RCC 7860 (cell line): ENCODE results near the gene DGKI.
A peak's percentile ranks its signal among the peaks of the same experiment; 100 is the strongest.

ENCODE experiments used
- DNase-seq: peaks from one replicate; pipeline ENCODE4 v3.0.0-alpha.2; 2015; ENCODE audit warnings: low spot score
- FAIRE-seq: peaks from 2 replicates; lab custom pipeline; 2012; peaks lifted over from hg19 to GRCh38; lab: Jason Lieb, UNC

Gene DGKI

GRCh38 chr7:137613006-137613525 is 233.7 kb downstream of the DGKI start:
- DNase-seq (no peak), FAIRE-seq (no peak)

GRCh38 chr7:137611606-137612005 is 235.2 kb downstream of the DGKI start:
- FAIRE-seq: no peak
- no peak for DNase-seq

GRCh38 chr7:137609500-137609899 is 237.3 kb downstream of the DGKI start:
- no peak for DNase-seq
- FAIRE-seq: no peak

- FAIRE-seq (peak; percentile 94), DNase-seq (peak; percentile 50)
These were observed 240.6 kb downstream of the DGKI start for GRCh38 chr7:137606061-137606674.

- no peak for FAIRE-seq
These were observed 243.7 kb downstream of the DGKI start for GRCh38 chr7:137603043-137603442.

DNA sequence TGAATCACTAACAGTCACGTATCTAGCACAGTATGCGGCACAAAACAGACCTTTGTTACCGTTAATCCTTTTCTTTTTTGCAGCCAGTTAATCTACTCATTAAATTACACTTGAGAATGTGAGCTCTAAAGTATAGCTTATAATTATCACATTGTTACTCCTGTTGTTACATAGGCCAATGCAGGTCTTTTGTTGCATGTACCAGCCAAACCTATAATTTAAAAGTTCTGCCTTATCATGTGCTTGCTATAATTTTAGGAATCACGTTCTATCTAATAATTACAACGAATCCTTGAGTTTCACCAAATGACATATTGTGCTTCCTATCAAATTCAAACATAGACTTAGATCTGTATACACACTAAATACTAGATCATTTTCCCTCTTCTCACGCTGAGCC is 245.1 kb downstream of the DGKI start:
- FAIRE-seq (no peak), DNase-seq (no peak)

More at GRCh38 chr7:137603043-137603442, 243.7 kb downstream of the DGKI start:
- DNase-seq: no peak

GRCh38 chr7:137597856-137598255 is 248.9 kb downstream of the DGKI start:
- DNase-seq (no peak), FAIRE-seq (no peak)

GRCh38 chr7:137593115-137593711 is 253.6 kb downstream of the DGKI start:
- FAIRE-seq: no peak

DNA sequence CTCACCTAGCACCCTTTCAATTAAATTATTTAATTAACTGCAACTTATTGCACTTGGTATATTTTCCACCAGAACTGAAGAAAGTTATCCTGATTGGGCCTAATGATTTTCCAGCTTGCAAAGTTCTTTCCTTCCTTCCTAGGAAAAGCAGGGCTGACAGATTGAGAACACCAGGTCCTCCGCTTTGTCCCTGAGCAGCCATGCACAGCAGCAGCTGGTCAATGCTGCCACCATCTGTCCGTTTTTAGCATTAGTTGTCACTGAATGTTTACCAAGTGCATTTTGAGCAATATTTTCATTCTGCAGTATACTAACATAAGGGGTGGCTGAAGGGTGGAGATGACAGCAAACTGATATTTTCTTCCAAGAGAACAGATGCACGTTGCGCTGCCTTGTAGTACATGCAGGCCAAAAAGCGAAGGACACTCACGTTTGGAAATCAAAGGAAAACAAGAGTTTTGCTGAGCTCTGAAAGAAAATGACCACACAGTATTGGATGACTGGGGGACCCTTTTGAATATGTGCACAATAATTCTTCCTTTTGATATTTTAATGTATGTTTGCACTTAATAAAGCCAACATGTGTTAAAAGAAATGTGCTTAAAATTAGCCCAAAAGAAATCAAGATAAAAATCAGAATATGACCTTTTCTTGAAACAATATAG is 254.4 kb downstream of the DGKI start:
- DNase-seq: peak; percentile 67
- FAIRE-seq: peak; percentile 70

More at GRCh38 chr7:137593115-137593711, 253.6 kb downstream of the DGKI start:
- DNase-seq: no peak

GRCh38 chr7:137591421-137591837 is 255.3 kb downstream of the DGKI start:
- DNase-seq (no peak), FAIRE-seq (no peak)

DNA sequence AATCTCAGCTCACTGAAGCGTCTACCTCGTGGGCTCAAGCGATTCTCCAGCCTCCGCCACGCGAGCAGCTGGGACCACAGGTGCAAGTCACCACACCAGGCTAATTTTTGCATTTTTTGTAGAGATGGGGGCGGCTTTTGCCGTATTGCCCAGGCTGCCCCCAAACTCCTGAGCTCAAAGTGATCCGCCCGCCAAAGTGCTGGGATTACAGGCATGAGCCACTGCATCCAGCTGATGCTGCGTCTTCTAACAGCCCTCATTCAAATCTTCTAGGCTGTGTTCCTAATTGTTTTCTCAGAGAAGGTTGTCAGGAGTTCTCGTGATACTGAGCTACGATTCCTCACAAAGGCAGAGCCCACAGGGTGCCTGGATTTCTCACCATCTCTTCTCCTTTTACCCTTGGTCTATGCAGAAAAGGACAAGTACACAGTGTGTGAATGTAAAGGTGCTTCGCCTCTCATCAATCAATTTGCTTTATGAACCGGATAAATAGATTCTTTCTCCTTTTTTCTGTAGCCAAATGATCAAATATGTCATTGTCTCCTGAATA is 255.9 kb downstream of the DGKI start:
- FAIRE-seq (no peak), DNase-seq (no peak)

DNA sequence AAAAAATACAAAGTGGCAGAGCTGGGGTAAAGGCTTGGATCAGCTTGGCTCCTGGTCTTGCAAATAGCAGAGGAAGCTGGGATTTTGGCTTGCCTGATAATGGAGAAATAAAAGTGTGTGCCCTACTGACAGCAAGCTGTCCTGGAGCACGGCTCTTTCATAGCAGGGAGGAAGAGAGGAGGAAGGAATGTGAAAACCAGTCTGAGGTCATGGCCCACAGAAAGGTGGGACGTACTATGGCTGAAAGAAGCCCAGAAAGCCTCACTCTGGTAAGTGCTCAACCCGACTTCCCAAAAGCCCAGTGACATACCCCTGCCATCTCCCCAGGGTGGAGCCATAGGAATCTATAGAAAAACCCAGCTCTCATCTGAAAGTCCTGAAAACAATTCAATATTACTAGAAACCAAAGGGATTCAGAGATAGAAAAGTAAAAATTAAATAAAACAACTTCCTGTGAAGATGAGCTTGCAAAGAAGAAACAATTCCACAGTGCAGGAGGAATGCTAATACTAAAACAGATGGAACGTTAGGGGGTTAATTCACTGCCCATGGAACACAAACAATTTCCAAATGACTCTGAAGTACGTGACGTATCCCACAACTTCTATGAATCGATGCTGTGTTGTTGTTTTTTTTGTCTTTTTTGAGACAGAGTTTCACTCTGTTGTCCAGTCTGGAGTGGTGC is 256.6 kb downstream of the DGKI start:
- FAIRE-seq: no peak
- DNase-seq: no peak

GRCh38 chr7:137587326-137587725 is 259.4 kb downstream of the DGKI start:
- DNase-seq (no peak), FAIRE-seq (no peak)

DNA sequence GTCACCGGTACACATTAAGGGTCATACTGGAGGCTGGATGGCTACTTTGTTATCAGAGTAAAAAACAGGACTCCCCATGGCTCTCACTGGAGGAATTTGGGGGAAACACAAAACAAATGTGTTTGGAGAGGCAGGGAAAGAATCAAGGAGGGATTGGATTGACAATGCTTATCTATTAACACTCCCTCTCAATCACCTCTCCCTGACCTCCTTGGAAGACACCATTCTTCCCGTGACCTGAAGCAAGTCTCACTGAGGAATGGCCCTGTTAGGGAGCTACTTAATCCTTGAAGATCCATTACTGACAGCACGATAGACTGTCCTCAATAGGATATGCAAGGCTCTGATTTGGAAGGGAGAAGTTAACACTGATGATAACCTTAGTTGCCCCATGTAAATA is 261.2 kb downstream of the DGKI start:
- DNase-seq (no peak), FAIRE-seq (no peak)

- no peak for FAIRE-seq
- no peak for DNase-seq
These were observed 263.6 kb downstream of the DGKI start for GRCh38 chr7:137583172-137583571.

DNA sequence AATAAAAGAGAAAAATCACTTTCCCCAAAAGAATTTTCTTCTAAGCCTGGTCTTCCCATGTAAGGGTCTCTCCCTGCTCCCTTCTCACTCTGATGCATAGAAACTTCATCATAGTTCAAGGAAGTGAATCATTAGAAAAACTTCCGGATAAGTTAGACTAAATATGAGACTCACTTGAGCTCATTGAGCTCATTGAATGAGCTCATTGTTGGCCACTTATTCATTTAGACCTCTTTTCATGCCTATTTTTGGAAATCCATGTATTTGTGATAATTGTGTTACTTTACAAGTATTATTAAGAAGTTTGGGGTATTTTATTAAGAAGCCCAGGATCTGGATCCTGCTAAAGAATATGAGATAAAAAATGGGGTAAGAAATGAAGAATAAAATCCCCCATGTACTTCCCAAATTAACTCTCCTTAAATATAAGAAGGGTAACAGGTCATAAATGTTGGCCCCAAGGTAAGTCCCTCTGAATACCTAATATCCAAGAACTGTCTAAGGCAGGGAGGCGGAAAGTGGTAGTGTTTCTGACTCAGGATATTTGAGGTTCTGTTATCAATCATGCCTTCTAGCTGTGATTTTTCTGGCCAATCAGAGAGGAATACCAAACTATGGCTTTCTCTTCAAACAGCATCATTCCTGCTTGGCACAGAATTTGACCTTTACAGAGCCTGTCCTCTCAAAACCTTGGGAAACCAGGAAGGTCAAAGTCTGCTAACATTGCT is 266.7 kb downstream of the DGKI start:
- FAIRE-seq (peak; percentile 85), DNase-seq (peak; percentile 87)

GRCh38 chr7:137578541-137578940 is 268.2 kb downstream of the DGKI start:
- FAIRE-seq (no peak), DNase-seq (no peak)

DNA sequence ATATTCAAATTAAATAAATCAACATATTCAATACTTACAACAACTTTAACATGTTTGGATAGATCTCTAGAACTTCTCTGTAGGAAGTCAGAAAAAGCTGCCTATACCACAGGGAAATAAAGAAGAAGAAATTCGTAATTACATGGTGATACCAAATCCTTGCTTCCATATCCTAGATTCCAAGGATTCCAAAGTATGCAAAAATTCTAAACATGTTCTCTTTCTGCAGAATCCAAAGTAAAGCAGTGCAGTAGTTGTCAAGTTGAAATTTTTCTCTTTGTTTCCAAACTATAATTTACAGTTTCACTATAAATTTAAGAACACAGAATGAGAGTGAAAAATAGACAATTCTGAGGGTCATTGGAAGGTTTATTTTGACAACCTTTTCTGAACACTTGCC is 269.6 kb downstream of the DGKI start:
- no peak for FAIRE-seq
- DNase-seq: no peak

- DNase-seq (no peak), FAIRE-seq (no peak)
These were observed 270.3 kb downstream of the DGKI start for GRCh38 chr7:137576481-137576880.

GRCh38 chr7:137574812-137575211 is 272.0 kb downstream of the DGKI start:
- FAIRE-seq: no peak
- DNase-seq: no peak
